ENCODE results near the gene ZEB1.

ZEB1 gene

DNA sequence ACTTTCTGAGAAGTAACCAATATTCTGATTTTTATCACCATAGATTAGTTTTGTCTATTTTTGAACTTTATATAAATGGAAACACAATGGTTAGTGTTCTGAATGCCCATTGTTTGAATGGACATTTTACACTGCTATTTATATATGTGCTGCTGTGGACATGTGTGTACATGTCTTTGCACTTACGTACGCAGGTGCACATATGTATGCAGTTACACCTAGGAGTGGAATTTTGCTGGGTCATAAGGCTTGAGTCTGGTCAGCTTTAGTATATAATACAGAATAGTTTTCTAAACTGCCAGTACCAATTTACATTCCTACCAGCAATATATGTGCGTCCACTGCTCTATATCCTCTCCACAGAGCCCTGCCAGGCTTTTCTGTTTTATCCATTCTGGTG lies 24.5 kb upstream of the ZEB1 start:
- Histone ChIP-seq H3K9me3 (ENCODE audit: severe bottlenecking) (no peaks in the 10 kb centered on the region), H3K27me3 (ENCODE audit: insufficient read depth, low read depth, severe bottlenecking) (no peaks in the 10 kb centered on the region), H3K36me3 (no peaks in the 10 kb centered on the region), H3K4me3 (ENCODE audit: low read depth, low read length) (no peak overlapping the region), H3K27ac (no peak overlapping the region)
- TF ChIP-seq, protein P1, sequence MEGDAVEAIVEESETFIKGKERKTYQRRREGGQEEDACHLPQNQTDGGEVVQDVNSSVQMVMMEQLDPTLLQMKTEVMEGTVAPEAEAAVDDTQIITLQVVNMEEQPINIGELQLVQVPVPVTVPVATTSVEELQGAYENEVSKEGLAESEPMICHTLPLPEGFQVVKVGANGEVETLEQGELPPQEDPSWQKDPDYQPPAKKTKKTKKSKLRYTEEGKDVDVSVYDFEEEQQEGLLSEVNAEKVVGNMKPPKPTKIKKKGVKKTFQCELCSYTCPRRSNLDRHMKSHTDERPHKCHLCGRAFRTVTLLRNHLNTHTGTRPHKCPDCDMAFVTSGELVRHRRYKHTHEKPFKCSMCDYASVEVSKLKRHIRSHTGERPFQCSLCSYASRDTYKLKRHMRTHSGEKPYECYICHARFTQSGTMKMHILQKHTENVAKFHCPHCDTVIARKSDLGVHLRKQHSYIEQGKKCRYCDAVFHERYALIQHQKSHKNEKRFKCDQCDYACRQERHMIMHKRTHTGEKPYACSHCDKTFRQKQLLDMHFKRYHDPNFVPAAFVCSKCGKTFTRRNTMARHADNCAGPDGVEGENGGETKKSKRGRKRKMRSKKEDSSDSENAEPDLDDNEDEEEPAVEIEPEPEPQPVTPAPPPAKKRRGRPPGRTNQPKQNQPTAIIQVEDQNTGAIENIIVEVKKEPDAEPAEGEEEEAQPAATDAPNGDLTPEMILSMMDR (IDR thresholded peaks at IDR 0.05; ENCODE audit: low read depth, low read length) = no peak
- no peak for DNase-seq

DNA sequence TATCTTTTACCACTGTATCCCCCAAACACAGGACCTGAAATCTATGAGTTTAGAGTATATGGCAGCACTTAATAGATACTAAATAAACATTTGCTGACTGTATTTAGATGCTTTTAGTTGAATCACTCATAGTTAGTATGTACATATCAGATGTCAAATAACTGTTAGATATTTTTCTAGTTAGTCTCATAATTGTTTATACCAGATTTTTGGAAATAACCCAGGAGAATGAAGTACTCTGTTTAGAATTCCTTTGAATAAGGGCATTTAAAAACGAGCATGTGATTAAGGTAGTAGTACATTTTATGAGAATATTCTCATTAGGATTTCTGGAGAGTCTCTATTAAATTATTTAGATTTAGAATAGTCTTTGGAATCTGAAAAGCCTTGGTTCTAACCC lies 22.3 kb upstream of the ZEB1 start:
- TF ChIP-seq, protein P1 (IDR thresholded peaks at IDR 0.05; ENCODE audit: low read depth, low read length) = no peak
- H3K4me3 ChIP-seq (ENCODE audit: low read depth, low read length) = no peak overlapping the region
- no peak overlapping the region for H3K27ac ChIP-seq
- no peaks in the 10 kb centered on the region for H3K9me3 ChIP-seq (ENCODE audit: severe bottlenecking)
- DNase-seq = no peak
- H3K27me3 ChIP-seq (ENCODE audit: insufficient read depth, low read depth, severe bottlenecking) = no peaks in the 10 kb centered on the region
- no peaks in the 10 kb centered on the region for H3K36me3 ChIP-seq

DNA sequence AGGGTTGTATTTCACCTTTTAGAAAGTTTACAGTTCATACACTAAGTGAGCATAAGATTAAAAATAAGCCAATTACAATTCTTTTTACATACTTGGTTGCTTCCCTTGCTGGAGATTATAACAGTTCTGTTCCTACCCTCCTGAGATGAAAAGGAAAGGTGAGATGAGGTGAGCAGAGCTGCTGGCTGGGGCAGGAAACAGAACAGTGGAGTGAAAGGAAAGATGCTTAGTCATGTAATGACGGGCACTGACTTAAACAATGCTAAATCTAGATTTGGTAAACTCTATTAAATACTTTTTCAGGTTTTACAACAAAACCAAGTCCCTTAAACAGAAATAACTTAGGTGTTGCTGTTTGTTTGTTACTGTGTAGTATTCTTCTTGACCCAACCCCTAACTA lies 19.9 kb upstream of the ZEB1 start:
- Histone ChIP-seq H3K4me3 (ENCODE audit: low read depth, low read length) (no peak overlapping the region), H3K27ac (no peak overlapping the region), H3K36me3 (no peaks in the 10 kb centered on the region), H3K9me3 (ENCODE audit: severe bottlenecking) (no peaks in the 10 kb centered on the region), H3K27me3 (ENCODE audit: insufficient read depth, low read depth, severe bottlenecking) (no peaks in the 10 kb centered on the region)
- TF ChIP-seq, protein P1 (IDR thresholded peaks at IDR 0.05; ENCODE audit: low read depth, low read length) = no peak
- peak; percentile 27 for DNase-seq

DNA sequence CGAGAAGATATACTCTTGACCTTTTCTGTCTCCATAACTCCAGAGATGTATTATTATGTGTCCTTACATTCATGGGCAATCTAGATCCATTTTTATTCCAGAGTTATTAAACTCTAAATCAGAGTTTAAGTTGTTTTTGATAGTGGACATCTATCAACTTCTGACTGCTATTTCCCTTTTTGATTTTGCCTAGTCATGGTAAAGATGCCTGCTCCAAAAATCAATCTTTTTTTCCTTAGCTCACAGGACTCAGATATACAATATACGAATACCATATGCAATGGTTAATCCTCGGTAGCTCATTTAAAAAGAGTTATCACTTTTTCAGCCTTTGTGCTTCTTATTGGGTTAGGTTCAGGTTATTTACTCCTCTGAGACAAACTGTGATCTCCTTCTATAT lies 15.8 kb upstream of the ZEB1 start:
- DNase-seq = no peak
- no peaks in the 10 kb centered on the region for H3K36me3 ChIP-seq
- no peak overlapping the region for H3K27ac ChIP-seq
- TF ChIP-seq, protein P1 (IDR thresholded peaks at IDR 0.05; ENCODE audit: low read depth, low read length) = no peak
- H3K4me3 ChIP-seq (ENCODE audit: low read depth, low read length) = no peak overlapping the region
- H3K27me3 ChIP-seq (ENCODE audit: insufficient read depth, low read depth, severe bottlenecking) = no peaks in the 10 kb centered on the region
- no peaks in the 10 kb centered on the region for H3K9me3 ChIP-seq (ENCODE audit: severe bottlenecking)

DNA sequence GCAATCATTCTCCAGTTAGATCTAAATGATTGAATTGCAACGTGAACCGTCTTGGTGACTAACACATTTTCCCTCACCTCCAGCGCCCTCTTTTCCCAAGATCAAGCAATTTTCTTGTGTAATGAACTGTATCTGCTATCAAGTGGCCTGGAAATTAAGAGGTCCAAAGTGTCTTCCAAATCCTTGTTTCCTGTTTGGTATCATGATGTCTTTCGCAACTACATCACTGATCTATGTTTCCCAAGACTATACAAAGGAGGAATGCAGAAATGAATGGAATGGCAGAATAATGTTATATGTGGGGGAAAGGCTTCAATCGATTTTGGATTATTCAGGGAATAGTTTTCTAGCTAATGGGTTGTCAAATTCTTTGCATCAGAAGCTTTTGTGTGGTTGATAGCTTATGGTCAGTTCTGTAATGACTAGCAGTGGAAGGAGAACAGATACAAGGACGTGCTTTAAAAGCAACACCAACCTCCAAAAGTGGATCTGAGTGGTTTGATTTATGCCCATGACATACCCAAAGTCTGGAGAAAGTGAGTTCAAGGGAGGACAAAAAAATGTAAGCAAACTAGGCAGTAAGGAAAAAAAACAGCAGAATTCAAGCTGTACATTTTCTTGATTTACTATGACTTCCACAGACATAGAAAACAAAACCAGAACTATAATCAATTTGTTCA lies 14.6 kb upstream of the ZEB1 start:
- H3K27ac ChIP-seq = no peak overlapping the region
- H3K36me3 ChIP-seq = no peaks in the 10 kb centered on the region
- H3K4me3 ChIP-seq (ENCODE audit: low read depth, low read length) = no peak overlapping the region
- TF ChIP-seq, protein P1 (IDR thresholded peaks at IDR 0.05; ENCODE audit: low read depth, low read length) = no peak
- no peak for DNase-seq
- no peaks in the 10 kb centered on the region for H3K27me3 ChIP-seq (ENCODE audit: insufficient read depth, low read depth, severe bottlenecking)
- no peaks in the 10 kb centered on the region for H3K9me3 ChIP-seq (ENCODE audit: severe bottlenecking)

DNA sequence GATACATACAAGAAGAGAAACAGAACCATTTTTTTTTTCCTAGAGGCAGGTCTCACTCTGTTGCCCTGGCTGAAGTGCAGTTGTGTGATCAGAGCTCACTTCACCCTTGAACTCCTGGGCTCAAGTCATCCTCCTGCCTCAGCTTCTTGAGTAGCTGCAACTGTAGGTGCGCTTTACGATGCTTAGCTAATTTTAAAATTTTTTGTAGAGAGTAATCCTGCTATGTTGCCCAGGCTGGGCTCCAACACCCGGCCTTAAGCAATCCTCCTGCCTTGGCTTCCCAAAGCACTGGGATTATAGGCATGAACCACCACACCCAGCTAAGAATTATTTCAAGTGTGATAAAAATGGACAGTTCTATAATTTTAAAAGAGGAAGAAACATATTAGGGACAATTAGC lies 5.6 kb upstream of the ZEB1 start:
- Histone ChIP-seq H3K9me3 (ENCODE audit: severe bottlenecking) (no peaks in the 10 kb centered on the region), H3K36me3 (no peaks in the 10 kb centered on the region)
- TF ChIP-seq, protein P1 (IDR thresholded peaks at IDR 0.05; ENCODE audit: low read depth, low read length) = no peak

More for the DNA sequence above, 5.6 kb upstream of the ZEB1 start:
- H3K4me3 ChIP-seq (ENCODE audit: low read depth, low read length) = no peak overlapping the region
- no peaks in the 10 kb centered on the region for H3K27me3 ChIP-seq (ENCODE audit: insufficient read depth, low read depth, severe bottlenecking)
- no peak overlapping the region for H3K27ac ChIP-seq
- no peak for DNase-seq

All from WERI-Rb-1 (cell line).